ENCODE measurements around the gene NCEH1.

The NCEH1 gene

DNA sequence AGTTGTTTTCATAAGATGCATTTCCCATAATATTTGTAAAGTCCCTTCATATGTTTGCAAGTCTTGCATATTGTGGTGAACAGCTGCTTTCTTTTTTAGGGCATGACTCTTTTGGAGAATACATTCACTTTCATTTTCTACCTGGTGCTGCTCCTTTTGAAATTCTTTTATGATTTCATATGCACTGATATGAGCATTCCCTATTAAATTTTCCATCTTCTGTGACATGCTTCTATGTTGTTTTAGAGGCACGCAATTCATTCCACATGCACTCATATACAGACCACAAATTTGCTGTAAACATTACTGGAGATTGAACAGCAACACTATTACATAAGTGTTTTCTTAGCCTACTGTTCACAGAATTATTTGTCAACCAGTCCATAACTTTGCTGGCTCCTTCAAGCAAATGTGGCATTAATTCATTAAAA, 94.8 kb downstream of the NCEH1 start:
- TF ChIP-seq CTCF (IDR thresholded peaks at IDR 0.05; ENCODE audit: insufficient read depth, low read depth, low read length, missing control alignments) = no peak

GRCh38 chr3:172615296-172615695, 95.6 kb downstream of the NCEH1 start:
- TF ChIP-seq CTCF (IDR thresholded peaks at IDR 0.05; ENCODE audit: insufficient read depth, low read depth, low read length, missing control alignments) = no peak
- no peak for DNase-seq (ENCODE audit: low read depth)
- no peak overlapping the region for H3K4me3 ChIP-seq (ENCODE audit: low read depth, low read length)

More for the DNA sequence above, 94.8 kb downstream of the NCEH1 start:
- peak; percentile 16 for DNase-seq (ENCODE audit: low read depth)
- no peak overlapping the region for H3K4me3 ChIP-seq (ENCODE audit: low read depth, low read length)

DNA sequence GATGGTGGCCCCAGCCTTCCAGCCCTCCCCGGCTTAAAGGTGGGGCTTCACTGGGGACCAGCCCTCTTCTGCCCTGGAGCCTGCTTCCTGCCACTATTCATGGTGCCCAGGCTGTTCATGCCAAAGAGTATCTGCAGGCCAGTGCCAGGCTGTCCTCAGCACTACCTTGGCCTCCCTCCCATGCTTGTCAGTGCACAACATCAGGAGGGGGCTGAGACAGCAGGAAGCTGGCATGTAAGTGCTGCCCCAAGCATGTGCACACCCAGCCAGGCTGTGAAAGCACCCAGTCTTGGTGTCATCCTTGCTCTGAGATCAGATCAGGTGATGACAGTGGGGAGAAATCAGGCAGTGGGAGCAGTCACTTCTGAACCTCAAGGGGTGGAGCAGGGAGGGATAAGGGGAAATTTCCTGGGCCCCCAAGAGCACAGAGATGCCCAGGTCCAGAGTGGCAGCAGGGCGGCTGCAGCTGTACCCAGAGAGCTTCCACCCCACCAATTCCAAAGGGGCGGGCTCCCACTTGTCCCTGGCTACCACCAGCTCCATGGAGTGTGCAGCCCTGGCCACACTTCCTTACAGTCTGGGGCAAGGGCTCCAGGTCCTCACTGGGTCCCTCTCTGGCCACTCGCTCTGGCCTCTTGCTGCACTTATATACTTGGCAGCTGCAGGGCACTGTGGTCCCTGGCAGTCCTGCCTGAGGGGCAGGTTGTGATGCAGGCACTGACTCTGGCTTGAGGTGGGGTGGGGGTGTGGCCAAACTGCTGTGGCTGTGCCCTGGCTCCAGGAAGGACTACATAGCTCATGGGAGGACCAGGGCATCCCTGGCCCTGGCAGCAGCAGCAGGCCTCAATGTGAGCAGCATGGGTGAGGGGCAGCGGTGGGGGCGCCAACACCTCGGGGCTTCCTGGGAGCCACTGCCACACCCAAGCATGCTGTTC, 96.3 kb downstream of the NCEH1 start:
- no peak for TF ChIP-seq CTCF (IDR thresholded peaks at IDR 0.05; ENCODE audit: insufficient read depth, low read depth, low read length, missing control alignments)
- no peak for DNase-seq (ENCODE audit: low read depth)
- no peak overlapping the region for H3K4me3 ChIP-seq (ENCODE audit: low read depth, low read length)

DNA sequence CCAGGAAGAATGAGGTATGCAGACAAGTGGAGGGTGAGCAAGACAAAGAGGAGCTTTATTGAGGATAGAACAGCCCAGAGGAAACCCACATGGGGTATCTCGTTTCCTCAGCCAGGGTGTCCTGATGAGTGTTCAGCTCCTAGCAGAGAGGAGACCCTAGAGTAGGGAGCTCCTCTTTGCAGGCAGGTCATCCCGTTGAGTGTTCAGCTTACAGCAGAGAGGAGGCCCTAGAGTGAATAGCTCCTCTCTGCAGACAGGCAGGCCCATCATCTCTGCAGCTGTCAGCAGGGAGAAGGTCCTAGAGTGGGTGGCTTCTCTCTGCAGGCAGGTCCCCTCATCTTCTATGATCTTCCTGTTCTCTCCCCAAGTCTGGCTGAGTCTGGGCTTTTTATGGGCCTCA, 97.0 kb downstream of the NCEH1 start:
- DNase-seq (ENCODE audit: low read depth) = no peak
- no peak for TF ChIP-seq CTCF (IDR thresholded peaks at IDR 0.05; ENCODE audit: insufficient read depth, low read depth, low read length, missing control alignments)
- H3K4me3 ChIP-seq (ENCODE audit: low read depth, low read length) = no peak overlapping the region

GRCh38 chr3:172612871-172613678, 97.8 kb downstream of the NCEH1 start:
- no peak for TF ChIP-seq CTCF (IDR thresholded peaks at IDR 0.05; ENCODE audit: insufficient read depth, low read depth, low read length, missing control alignments)
- no peak for DNase-seq (ENCODE audit: low read depth)
- H3K4me3 ChIP-seq (ENCODE audit: low read depth, low read length) = no peak overlapping the region

- DNase-seq (ENCODE audit: low read depth) = no peak
- no peak for TF ChIP-seq CTCF (IDR thresholded peaks at IDR 0.05; ENCODE audit: insufficient read depth, low read depth, low read length, missing control alignments)
- no peak overlapping the region for H3K4me3 ChIP-seq (ENCODE audit: low read depth, low read length)
These were observed 101.1 kb downstream of the NCEH1 start for GRCh38 chr3:172609750-172610149.
